Activated naive CD4-positive, alpha-beta T cell treated with anti-CD3 and anti-CD28 coated beads for 36 hours (primary cell): ENCODE results near the gene P2RX3. TPM values are rescaled to one million over a fixed set of nuclear protein-coding genes. Genes with fewer than 3 reads are reported as not detected.
A peak's percentile ranks its signal among the peaks of the same experiment; 100 is the strongest.

Experiments used
- CTCF ChIA-PET: fragments of 350-600 bp; sonication (Branson Sonifier 250); formaldehyde crosslinking; loops from one replicate; lab custom pipeline; 2021; ENCODE audit warnings: antibody characterized with exemption; lab: Charles Lee
- DNase-seq: peaks from one replicate; pipeline ENCODE4 v3.0.0-alpha.2; 2020
- H3K27ac Mint-ChIP-seq: one replicate; pipeline ENCODE4 v1.8.0; 2021; ENCODE audit warnings: mild to moderate bottlenecking, mixed read lengths
- H3K27me3 Mint-ChIP-seq: one replicate; pipeline ENCODE4 v1.8.0; 2021; ENCODE audit warnings: low read depth, mixed read lengths
- H3K36me3 Mint-ChIP-seq: one replicate; pipeline ENCODE4 v1.8.0; 2021; ENCODE audit warnings: low read depth, mixed read lengths
- H3K4me1 Mint-ChIP-seq: one replicate; pipeline ENCODE4 v1.8.0; 2021; ENCODE audit warnings: low read depth, mixed read lengths
- H3K4me3 Mint-ChIP-seq: one replicate; pipeline ENCODE4 v1.8.0; 2021; ENCODE audit warnings: mild to moderate bottlenecking, moderate library complexity, mixed read lengths
- H3K9me3 Mint-ChIP-seq: one replicate; pipeline ENCODE4 v1.8.0; 2021; ENCODE audit warnings: mixed read lengths
- intact Hi-C: fragments of 100-400 bp; cut with micrococcal nuclease; formaldehyde crosslinking; loops from one replicate; pipeline ENCODE4 v1.15.1; 2023
- total RNA-seq, 2 experiments: library from RNA; stranded (reverse); gene quantifications; one replicate each; pipeline ENCODE4 v1.2.3, GENCODE V29; 2021

P2RX3 gene
- total RNA-seq, 2 experiments from 2014 or later = not detected

GRCh38 chr11:57347336-57347735 is 9.2 kb downstream of the P2RX3 start:
- Mint-ChIP-seq H3K27me3 (no peaks in the 10 kb centered on the region), H3K9me3 (peaks cover 5% of the 10 kb centered on the region), H3K4me3 (no peak overlapping the region), H3K4me1 (peaks cover 3% of the 10 kb centered on the region), H3K36me3 (peaks cover 1% of the 10 kb centered on the region), H3K27ac (peak overlapping the region; percentile 37)
- CTCF ChIA-PET = interaction anchor here (0.8 to 4.5 kb wide), 13 partner anchors 13 to 293 kb away, joined by 3 to 40 read pairs (median 6); no protein-coding TSS in a partner anchor
- DNase-seq = no peak
- intact Hi-C loops = loop anchor here (5.0 kb wide), 2 partner anchors 505 to 1165 kb away; no protein-coding TSS in a partner anchor

DNA sequence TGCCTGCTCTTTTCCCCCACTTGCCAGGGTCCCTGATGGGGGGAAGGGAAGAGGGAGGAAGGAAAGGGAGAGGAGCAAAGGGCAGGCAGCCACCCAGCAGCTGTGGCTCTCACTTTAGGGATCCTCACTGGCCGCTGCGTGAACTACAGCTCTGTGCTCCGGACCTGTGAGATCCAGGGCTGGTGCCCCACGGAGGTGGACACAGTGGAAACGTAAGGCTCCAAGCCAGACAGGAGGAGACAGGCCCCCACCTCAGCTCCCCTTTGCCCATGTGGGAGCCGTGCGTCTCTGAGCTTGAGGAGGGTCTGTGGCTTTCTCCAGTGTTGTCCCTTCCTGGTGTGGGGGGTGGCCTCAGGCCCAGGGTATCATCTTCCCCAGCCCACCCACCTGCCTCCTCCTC is 9.9 kb downstream of the P2RX3 start:
- Mint-ChIP-seq H3K9me3 (peaks cover 5% of the 10 kb centered on the region), H3K36me3 (peaks cover 1% of the 10 kb centered on the region), H3K4me3 (no peak overlapping the region), H3K4me1 (peaks cover 3% of the 10 kb centered on the region), H3K27me3 (no peaks in the 10 kb centered on the region), H3K27ac (no peak overlapping the region)
- CTCF ChIA-PET = interaction anchor here (0.7 to 4.5 kb wide), 15 partner anchors 8 to 297 kb away, joined by 3 to 40 read pairs (median 3); partner anchors contain the start of gene RTN4RL2
- no peak for DNase-seq
- intact Hi-C loops = loop anchor here (5.0 kb wide), 2 partner anchors 506 to 1164 kb away; no protein-coding TSS in a partner anchor

- Mint-ChIP-seq H3K9me3 (peaks cover 5% of the 10 kb centered on the region), H3K36me3 (peaks cover 1% of the 10 kb centered on the region), H3K27ac (no peak overlapping the region), H3K4me1 (peaks cover 3% of the 10 kb centered on the region), H3K27me3 (no peaks in the 10 kb centered on the region), H3K4me3 (no peak overlapping the region)
- CTCF ChIA-PET = interaction anchor here (0.7 to 4.5 kb wide), 13 partner anchors 11 to 296 kb away, joined by 3 to 40 read pairs (median 4); partner anchors contain the start of genes RTN4RL2 and SSRP1
- DNase-seq = no peak
- intact Hi-C loops = loop anchor here (5.0 kb wide), 2 partner anchors 506 to 1164 kb away; no protein-coding TSS in a partner anchor
Observed at GRCh38 chr11:57348636-57349313, 10.6 kb downstream of the P2RX3 start.

GRCh38 chr11:57349491-57350274 is 11.5 kb downstream of the P2RX3 start:
- CTCF ChIA-PET = interaction anchor here (0.6 to 1.8 kb wide), 15 partner anchors 9 to 213 kb away, joined by 3 to 9 read pairs (median 5); partner anchors contain the start of gene SSRP1
- Mint-ChIP-seq H3K4me3 (no peak overlapping the region), H3K9me3 (peaks cover 5% of the 10 kb centered on the region), H3K36me3 (peaks cover 1% of the 10 kb centered on the region), H3K27ac (no peak overlapping the region), H3K4me1 (peaks cover 3% of the 10 kb centered on the region), H3K27me3 (peaks cover 4% of the 10 kb centered on the region)
- peak; percentile 68 for DNase-seq
- intact Hi-C loops = loop anchor here (5.0 kb wide), 2 partner anchors 507 to 1163 kb away; no protein-coding TSS in a partner anchor

- Mint-ChIP-seq H3K27me3 (peaks cover 7% of the 10 kb centered on the region), H3K4me1 (peaks cover 3% of the 10 kb centered on the region), H3K4me3 (no peak overlapping the region), H3K9me3 (peaks cover 5% of the 10 kb centered on the region), H3K27ac (no peak overlapping the region), H3K36me3 (peaks cover 1% of the 10 kb centered on the region)
- DNase-seq = no peak
- CTCF ChIA-PET = interaction anchor here (0.6 to 3.0 kb wide), 8 partner anchors 10 to 291 kb away, joined by 3 to 14 read pairs (median 4); no protein-coding TSS in a partner anchor
- intact Hi-C loops = no loop called here
Observed at GRCh38 chr11:57353036-57353435, 14.9 kb downstream of the P2RX3 start.

- Mint-ChIP-seq H3K27me3 (peaks cover 7% of the 10 kb centered on the region), H3K36me3 (peaks cover 1% of the 10 kb centered on the region), H3K27ac (no peak overlapping the region), H3K9me3 (peaks cover 5% of the 10 kb centered on the region), H3K4me3 (no peak overlapping the region), H3K4me1 (peaks cover 3% of the 10 kb centered on the region)
- intact Hi-C loops = no loop called here
- CTCF ChIA-PET = interaction anchor here (0.6 to 3.0 kb wide), 8 partner anchors 10 to 291 kb away, joined by 3 to 14 read pairs (median 4); no protein-coding TSS in a partner anchor
- no peak for DNase-seq
Observed at GRCh38 chr11:57353446-57353845, 15.3 kb downstream of the P2RX3 start.

DNA sequence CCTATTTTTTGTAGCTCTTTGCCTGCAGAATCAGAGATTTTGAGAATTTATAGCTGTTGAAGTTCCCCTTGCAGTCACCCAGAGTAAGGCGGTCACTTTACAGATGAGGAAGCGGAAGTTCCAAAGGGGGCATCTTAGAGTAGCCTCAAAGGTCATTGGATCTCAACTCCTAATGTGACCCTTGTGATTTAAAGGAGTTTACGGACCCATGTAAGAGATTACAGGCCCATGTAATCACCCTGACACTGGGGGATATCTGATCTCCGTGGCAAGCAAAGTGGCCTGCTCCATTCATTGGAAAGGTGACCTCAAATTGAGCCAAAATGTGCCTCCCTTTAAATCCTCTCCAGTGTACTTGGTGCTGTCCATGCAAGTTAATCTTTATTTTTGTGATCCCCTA is 15.7 kb downstream of the P2RX3 start:
- intact Hi-C loops = no loop called here
- no peak for DNase-seq
- no peak overlapping the region for H3K4me3 Mint-ChIP-seq
- peaks cover 3% of the 10 kb centered on the region for H3K4me1 Mint-ChIP-seq
- H3K36me3 Mint-ChIP-seq = peaks cover 1% of the 10 kb centered on the region
- no peak overlapping the region for H3K27ac Mint-ChIP-seq
- peaks cover 7% of the 10 kb centered on the region for H3K27me3 Mint-ChIP-seq
- CTCF ChIA-PET = interaction anchor here (0.6 to 3.0 kb wide), 7 partner anchors 87 to 290 kb away, joined by 3 to 14 read pairs (median 4); no protein-coding TSS in a partner anchor
- peaks cover 5% of the 10 kb centered on the region for H3K9me3 Mint-ChIP-seq

DNA sequence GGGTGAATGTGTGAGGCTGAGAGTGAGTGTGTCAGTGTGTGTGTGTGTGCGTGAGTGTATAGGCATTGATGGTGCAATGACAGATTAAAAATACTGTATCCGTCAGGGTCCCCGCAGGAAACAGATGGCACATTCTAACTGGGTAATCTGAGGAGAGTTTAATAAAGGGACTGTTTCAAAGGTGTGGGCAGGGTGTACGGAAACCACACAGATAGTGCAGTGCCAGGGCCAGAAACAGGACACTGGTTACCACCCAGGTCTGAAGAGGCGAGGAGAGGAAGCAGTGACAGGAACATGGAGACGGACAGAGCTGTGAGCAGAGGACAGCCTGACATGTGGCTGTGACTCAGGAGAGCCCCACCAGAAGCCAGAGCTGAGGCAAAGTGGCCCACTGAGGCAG is 16.5 kb downstream of the P2RX3 start:
- peaks cover 1% of the 10 kb centered on the region for H3K36me3 Mint-ChIP-seq
- CTCF ChIA-PET = no interaction called here
- peaks cover 3% of the 10 kb centered on the region for H3K4me1 Mint-ChIP-seq
- DNase-seq = no peak
- H3K4me3 Mint-ChIP-seq = no peak overlapping the region
- intact Hi-C loops = no loop called here
- H3K27ac Mint-ChIP-seq = no peak overlapping the region
- peaks cover 5% of the 10 kb centered on the region for H3K9me3 Mint-ChIP-seq
- H3K27me3 Mint-ChIP-seq = peaks cover 7% of the 10 kb centered on the region

- CTCF ChIA-PET = interaction anchor here (0.6 to 1.9 kb wide), 4 partner anchors 8 to 168 kb away, joined by 3 to 9 read pairs (median 3); no protein-coding TSS in a partner anchor
- Mint-ChIP-seq H3K27ac (no peak overlapping the region), H3K4me3 (no peak overlapping the region), H3K27me3 (peaks cover 7% of the 10 kb centered on the region), H3K4me1 (no peaks in the 10 kb centered on the region), H3K9me3 (peaks cover 4% of the 10 kb centered on the region), H3K36me3 (peaks cover 1% of the 10 kb centered on the region)
- intact Hi-C loops = no loop called here
- no peak for DNase-seq
Observed at GRCh38 chr11:57356268-57356667, 18.1 kb downstream of the P2RX3 start.

GRCh38 chr11:57357310-57357709 is 19.2 kb downstream of the P2RX3 start:
- CTCF ChIA-PET = interaction anchor here (0.6 to 1.9 kb wide), 3 partner anchors 11 to 127 kb away, joined by 3 to 9 read pairs (median 3); no protein-coding TSS in a partner anchor
- no peak overlapping the region for H3K27ac Mint-ChIP-seq
- no peaks in the 10 kb centered on the region for H3K9me3 Mint-ChIP-seq
- no peak overlapping the region for H3K4me3 Mint-ChIP-seq
- H3K4me1 Mint-ChIP-seq = no peaks in the 10 kb centered on the region
- H3K27me3 Mint-ChIP-seq = peaks cover 12% of the 10 kb centered on the region
- intact Hi-C loops = no loop called here
- no peaks in the 10 kb centered on the region for H3K36me3 Mint-ChIP-seq
- DNase-seq = no peak

GRCh38 chr11:57357856-57358255 is 19.7 kb downstream of the P2RX3 start:
- Mint-ChIP-seq H3K27ac (no peak overlapping the region), H3K4me1 (no peaks in the 10 kb centered on the region), H3K27me3 (peaks cover 12% of the 10 kb centered on the region), H3K36me3 (no peaks in the 10 kb centered on the region), H3K4me3 (no peak overlapping the region), H3K9me3 (no peaks in the 10 kb centered on the region)
- intact Hi-C loops = no loop called here
- no peak for DNase-seq
- CTCF ChIA-PET = interaction anchor here (0.6 to 0.9 kb wide), 2 partner anchors 13 to 126 kb away, joined by 3 read pairs; no protein-coding TSS in a partner anchor
